ENCODE results near the gene MOAP1.

DNA sequence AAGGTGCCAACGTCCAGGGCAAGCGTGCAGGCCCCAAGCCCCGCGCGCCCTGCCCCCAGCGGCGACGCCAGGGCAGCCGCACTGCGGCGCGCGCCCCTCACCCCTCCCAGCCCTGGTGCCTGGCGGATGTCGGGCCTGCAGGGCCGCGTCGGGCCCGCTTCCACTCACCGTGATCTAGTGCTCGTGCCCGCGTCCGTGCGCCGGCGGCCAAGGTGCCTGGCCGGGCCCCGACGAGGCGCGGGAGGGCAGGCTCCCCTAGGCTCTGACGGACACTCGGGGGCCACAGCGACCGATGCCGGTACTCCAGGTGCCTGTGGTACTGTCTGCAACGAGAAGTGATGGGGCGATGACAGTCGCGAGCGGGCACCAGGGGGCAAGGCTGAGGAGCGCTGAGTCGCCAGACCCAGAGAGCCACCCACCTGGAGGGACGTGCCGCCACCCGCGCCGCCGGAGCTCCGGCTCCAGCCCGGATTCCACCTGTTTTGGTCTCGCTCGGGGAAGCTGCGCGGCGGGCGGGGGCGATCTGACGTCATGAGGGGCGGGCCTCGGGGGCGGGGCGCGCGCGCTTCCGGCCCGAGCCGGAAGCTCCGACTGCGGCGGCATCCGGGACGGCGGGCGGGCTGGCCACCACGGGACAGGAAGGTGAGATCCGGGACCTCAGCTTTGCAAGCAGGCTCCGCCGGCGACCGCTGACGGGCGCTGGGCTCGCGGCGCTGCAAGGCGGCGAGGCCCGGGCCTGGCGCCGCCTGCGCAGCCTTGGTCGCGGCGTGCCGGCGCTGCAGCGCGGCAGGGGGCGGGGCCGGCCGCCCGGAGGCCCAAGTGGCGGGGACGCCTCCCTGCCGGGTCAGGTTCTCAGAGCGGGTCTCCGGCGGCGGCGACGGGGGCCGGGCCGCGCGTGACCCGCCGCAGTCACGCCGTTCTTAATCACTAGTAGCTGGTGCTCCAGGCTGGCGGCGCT, at the start of gene MOAP1, which contains the start of gene LYSET:
- TF ChIP-seq, protein P1, sequence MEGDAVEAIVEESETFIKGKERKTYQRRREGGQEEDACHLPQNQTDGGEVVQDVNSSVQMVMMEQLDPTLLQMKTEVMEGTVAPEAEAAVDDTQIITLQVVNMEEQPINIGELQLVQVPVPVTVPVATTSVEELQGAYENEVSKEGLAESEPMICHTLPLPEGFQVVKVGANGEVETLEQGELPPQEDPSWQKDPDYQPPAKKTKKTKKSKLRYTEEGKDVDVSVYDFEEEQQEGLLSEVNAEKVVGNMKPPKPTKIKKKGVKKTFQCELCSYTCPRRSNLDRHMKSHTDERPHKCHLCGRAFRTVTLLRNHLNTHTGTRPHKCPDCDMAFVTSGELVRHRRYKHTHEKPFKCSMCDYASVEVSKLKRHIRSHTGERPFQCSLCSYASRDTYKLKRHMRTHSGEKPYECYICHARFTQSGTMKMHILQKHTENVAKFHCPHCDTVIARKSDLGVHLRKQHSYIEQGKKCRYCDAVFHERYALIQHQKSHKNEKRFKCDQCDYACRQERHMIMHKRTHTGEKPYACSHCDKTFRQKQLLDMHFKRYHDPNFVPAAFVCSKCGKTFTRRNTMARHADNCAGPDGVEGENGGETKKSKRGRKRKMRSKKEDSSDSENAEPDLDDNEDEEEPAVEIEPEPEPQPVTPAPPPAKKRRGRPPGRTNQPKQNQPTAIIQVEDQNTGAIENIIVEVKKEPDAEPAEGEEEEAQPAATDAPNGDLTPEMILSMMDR (tag by site-specific recombination; IDR thresholded peaks at IDR 0.05): peak; percentile 75
- no peak for TF ChIP-seq ZNF274 (IDR thresholded peaks at IDR 0.05; ENCODE audit: low read length)
- TF ChIP-seq ZNF274 (tag by site-specific recombination; IDR thresholded peaks at IDR 0.05; ENCODE audit: borderline replicate concordance): no peak
- TF ChIP-seq ZNF404 (tag by site-specific recombination; IDR thresholded peaks at IDR 0.05): no peak
- TF ChIP-seq, protein P2, sequence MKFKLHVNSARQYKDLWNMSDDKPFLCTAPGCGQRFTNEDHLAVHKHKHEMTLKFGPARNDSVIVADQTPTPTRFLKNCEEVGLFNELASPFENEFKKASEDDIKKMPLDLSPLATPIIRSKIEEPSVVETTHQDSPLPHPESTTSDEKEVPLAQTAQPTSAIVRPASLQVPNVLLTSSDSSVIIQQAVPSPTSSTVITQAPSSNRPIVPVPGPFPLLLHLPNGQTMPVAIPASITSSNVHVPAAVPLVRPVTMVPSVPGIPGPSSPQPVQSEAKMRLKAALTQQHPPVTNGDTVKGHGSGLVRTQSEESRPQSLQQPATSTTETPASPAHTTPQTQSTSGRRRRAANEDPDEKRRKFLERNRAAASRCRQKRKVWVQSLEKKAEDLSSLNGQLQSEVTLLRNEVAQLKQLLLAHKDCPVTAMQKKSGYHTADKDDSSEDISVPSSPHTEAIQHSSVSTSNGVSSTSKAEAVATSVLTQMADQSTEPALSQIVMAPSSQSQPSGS (tag by site-specific recombination; IDR thresholded peaks at IDR 0.05; ENCODE audit: low read depth): peak; percentile 82
- no peak for TF ChIP-seq TCF7L2 (IDR thresholded peaks at IDR 0.05; ENCODE audit: borderline replicate concordance, low read depth, low read length)
- peak; percentile 77 for TF ChIP-seq KLF9 (tag by site-specific recombination; IDR thresholded peaks at IDR 0.05; ENCODE audit: low read depth)
- TF ChIP-seq ZEB2 (tag by site-specific recombination; IDR thresholded peaks at IDR 0.05): peak; percentile 88
- TF ChIP-seq ZNF747 (tag by site-specific recombination; IDR thresholded peaks at IDR 0.05): no peak
- no peak for TF ChIP-seq BCL11B (tag by site-specific recombination; IDR thresholded peaks at IDR 0.05; ENCODE audit: low read depth)
- TF ChIP-seq, protein P3, sequence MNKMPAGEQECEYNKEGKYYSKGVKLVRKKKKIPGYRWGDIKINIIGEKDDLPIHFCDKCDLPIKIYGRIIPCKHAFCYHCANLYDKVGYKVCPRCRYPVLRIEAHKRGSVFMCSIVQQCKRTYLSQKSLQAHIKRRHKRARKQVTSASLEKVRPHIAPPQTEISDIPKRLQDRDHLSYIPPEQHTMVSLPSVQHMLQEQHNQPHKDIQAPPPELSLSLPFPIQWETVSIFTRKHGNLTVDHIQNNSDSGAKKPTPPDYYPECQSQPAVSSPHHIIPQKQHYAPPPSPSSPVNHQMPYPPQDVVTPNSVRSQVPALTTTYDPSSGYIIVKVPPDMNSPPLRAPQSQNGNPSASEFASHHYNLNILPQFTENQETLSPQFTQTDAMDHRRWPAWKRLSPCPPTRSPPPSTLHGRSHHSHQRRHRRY (tag by site-specific recombination; IDR thresholded peaks at IDR 0.05): no peak
- no peak for TF ChIP-seq ZNF426 (tag by site-specific recombination; IDR thresholded peaks at IDR 0.05)
- TF ChIP-seq, protein P4, sequence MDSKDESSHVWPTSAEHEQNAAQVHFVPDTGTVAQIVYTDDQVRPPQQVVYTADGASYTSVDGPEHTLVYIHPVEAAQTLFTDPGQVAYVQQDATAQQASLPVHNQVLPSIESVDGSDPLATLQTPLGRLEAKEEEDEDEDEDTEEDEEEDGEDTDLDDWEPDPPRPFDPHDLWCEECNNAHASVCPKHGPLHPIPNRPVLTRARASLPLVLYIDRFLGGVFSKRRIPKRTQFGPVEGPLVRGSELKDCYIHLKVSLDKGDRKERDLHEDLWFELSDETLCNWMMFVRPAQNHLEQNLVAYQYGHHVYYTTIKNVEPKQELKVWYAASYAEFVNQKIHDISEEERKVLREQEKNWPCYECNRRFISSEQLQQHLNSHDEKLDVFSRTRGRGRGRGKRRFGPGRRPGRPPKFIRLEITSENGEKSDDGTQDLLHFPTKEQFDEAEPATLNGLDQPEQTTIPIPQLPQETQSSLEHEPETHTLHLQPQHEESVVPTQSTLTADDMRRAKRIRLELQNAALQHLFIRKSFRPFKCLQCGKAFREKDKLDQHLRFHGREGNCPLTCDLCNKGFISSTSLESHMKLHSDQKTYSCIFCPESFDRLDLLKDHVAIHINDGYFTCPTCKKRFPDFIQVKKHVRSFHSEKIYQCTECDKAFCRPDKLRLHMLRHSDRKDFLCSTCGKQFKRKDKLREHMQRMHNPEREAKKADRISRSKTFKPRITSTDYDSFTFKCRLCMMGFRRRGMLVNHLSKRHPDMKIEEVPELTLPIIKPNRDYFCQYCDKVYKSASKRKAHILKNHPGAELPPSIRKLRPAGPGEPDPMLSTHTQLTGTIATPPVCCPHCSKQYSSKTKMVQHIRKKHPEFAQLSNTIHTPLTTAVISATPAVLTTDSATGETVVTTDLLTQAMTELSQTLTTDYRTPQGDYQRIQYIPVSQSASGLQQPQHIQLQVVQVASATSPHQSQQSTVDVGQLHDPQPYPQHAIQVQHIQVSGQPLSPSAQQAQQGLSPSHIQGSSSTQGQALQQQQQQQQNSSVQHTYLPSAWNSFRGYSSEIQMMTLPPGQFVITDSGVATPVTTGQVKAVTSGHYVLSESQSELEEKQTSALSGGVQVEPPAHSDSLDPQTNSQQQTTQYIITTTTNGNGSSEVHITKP (tag by site-specific recombination; IDR thresholded peaks at IDR 0.05): peak; percentile 74
